Esophagus muscularis mucosa (tissue), 3 donors: ENCODE results near the gene CAPS2.

Experiments used
- CTCF ChIP-seq, 3 experiments: fragments of 200-600 bp in 2 of 3; fragments of 450-650 bp in 1 of 3; sonication (generic) in 2 of 3; IDR thresholded peaks; one replicate each; pipeline ENCODE4 v1.5.1; 2017 to 2019; ENCODE audit warnings: antibody characterized with exemption in 3 of 3, mild to moderate bottlenecking in 2 of 3, moderate library complexity in 1 of 3
- POLR2A ChIP-seq: fragments of 450-650 bp; IDR thresholded peaks from one replicate; pipeline ENCODE4 v1.6.1; 2017; ENCODE audit warnings: antibody characterized with exemption, moderate library complexity, mild to moderate bottlenecking, low read depth

GRCh38 chr12:75345531-75345930 lies 15.4 kb upstream of the CAPS2 start:
- no peak for TF ChIP-seq CTCF (IDR thresholded peaks at IDR 0.05)
- TF ChIP-seq POLR2A = no peak
